CD4-positive, alpha-beta T cell treated with Interleukin-10 for 1 hour (primary cell): ENCODE results near the gene KRTAP21-2.
"Not testable (repeated sequence)": the region's sequence is repeated elsewhere in the genome, so short reads cannot be mapped to it uniquely, and the experiment has no call there.

Source experiments
- DNase-seq: peaks from one replicate; pipeline ENCODE4 v3.0.0-alpha.2; 2020

Gene KRTAP21-2

DNA sequence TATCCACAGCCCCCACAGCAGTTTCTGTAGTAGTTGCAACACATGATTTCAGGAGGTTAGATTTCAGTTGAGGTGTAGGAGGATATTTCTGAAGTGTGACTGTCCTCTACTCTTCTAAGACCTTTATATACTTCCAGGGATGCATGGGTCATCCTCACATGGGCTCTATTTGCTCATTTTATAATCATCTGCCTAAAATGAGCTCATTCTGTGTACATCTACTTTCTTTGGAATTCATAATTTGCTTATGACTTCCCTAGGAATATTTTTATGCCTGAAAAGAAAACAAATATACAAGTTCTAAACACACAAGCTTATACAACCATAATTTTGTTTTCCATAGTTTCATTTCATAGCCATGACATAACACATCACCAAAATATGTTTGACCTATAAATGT, at the start of gene KRTAP21-2:
TSS of gene KRTAP21-2 (minus strand) at position 101 of the 400 bp plus-strand sequence. CDS start at position 44, 57 bp downstream.
- no peak for DNase-seq

- DNase-seq = no peak
These were observed 46.7 kb upstream of the KRTAP21-2 start for GRCh38 chr21:30793581-30794314.

DNA sequence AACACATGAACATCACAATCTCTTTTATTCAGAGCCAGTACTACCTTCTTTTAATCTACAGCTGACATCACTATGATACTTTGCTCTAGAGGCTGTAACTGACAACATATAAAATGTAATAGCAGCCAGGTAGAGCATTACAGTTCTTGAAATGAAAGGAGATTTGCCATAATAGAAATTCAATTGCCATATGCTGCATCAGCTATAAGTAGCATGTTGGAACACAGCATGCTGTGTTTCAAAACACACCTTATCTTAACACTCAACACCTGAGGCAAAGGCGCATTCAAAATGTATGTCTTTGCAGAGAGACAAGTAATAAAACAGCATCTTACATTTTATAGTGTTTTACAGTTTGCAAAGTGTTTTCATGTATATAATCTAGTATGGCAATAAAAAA, 32.2 kb upstream of the KRTAP21-2 start:
- no peak for DNase-seq

- DNase-seq = no peak
These were observed 22.8 kb upstream of the KRTAP21-2 start for GRCh38 chr21:30769724-30770431.

DNA sequence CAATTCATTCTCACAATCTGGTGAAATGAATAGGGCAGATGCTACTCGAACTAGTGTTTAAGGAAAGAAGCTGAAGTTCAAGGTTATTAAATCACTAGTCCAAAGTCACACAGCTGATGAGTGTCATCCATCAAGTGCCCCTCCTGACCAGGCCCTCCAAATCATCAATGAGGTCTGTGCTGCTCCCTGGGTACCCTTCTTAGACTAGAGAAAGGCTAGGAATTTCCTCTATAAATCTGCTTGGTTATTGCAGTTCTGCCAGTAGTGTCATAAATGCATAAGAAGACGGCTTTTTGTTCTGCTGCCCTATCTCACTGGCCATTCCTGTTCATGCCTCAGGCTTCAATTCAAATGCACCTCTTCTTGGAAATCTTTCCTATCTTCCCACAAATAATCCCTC, 13.7 kb upstream of the KRTAP21-2 start:
- no peak for DNase-seq

- no peak for DNase-seq
These were observed 11.2 kb upstream of the KRTAP21-2 start for GRCh38 chr21:30758306-30758705.

DNA sequence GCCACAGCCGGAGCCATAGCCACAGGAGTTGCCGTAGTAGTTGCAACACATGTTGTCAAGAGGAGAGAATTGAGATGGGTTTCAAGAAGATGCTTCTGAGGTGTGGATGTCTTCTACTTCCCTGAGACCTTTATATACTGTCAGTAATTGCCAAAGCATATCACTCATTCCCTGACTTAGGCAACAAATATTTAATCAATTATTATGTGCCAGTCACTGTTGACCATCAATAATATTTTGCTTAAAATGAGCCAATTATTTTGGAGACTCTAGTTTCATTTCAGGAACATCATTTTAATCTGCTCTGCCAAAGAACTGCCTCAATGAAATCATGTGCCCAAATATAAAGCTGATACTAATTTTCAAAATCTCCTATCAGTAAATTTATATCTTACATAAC, 8.3 kb upstream of the KRTAP21-2 start, which contains the start of gene KRTAP21-1:
TSS of gene KRTAP21-1 (minus strand) at position 101 of the 400 bp plus-strand sequence. CDS start at position 51, 50 bp downstream.
- DNase-seq = not testable (repeated sequence)

GRCh38 chr21:30740462-30740861, 6.6 kb downstream of the KRTAP21-2 start:
- DNase-seq = no peak

GRCh38 chr21:30733026-30733425, 14.0 kb downstream of the KRTAP21-2 start:
- no peak for DNase-seq

- DNase-seq = no peak
These were observed 20.3 kb downstream of the KRTAP21-2 start for GRCh38 chr21:30726726-30727125.

DNA sequence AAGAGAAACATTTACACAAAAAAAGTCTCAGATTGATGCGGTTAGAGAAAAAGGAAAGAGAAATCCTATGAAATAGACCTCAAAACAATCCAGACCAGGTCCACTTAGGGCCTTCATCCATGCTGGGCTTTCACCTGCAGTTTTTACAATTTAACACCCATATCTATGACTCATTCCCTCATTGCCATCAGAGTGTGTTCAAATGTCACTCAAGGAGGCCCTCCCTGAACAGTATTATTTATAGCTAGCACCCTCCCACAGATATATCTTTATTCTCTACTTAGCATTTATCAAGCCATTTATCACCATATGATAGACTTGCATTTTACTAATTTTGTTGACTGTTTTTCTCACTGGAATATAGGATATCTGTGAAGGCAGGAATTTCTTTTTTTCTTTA, 27.7 kb downstream of the KRTAP21-2 start:
- DNase-seq = no peak

DNA sequence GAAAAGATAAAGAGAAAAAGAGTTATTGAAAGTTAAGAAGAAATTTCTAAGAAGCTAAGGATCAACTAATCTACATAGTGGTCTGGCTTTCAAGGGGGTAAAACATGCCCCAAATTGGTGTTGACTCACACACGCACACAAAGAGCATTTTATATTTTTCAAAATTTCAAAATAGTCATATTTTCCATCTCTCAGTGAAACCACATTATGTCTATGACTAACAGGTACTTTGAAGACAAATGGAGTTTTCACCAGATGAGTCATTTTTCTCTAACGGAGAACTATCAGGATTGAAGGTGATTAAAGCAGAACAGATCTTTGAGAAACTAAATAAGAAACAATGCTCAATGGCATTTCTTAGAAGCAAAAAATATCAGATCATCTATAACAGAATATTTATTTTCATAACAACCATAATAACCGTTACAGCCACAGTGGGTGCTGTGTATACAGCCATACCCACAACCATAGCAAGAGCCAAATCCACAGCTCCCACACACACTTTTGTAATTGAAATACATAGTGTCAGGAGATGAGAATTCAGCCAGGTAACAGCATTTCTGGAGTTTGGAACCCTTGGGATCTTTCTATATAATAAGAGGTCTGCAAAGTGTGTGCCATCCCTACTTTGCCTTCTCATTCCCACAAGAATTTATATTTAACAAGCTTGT, 28.7 kb downstream of the KRTAP21-2 start, which contains the start of gene KRTAP21-3:
TSS of gene KRTAP21-3 (minus strand) at position 539 of the 671 bp plus-strand sequence. CDS start at position 521, 18 bp downstream.
- no peak for DNase-seq

GRCh38 chr21:30717105-30717504, 30.0 kb downstream of the KRTAP21-2 start:
- no peak for DNase-seq

DNA sequence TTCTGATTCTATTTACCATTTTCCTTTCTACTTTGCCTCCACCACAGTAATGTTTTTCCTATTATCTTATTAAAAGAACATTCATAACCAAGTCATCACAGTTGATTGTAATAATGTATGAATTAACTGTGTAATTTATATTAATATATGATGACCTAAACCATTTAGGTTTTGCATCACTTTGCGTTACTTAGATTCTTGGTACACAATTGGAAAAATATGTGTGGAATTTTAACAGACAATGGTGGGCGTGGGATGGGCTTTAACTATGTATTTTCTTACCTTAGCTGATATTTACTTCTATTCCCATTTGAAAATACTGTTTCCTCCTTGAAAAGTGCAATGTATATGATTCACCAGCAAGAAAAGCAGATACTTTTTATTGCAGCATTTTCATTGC, 32.1 kb downstream of the KRTAP21-2 start:
- DNase-seq = no peak

DNA sequence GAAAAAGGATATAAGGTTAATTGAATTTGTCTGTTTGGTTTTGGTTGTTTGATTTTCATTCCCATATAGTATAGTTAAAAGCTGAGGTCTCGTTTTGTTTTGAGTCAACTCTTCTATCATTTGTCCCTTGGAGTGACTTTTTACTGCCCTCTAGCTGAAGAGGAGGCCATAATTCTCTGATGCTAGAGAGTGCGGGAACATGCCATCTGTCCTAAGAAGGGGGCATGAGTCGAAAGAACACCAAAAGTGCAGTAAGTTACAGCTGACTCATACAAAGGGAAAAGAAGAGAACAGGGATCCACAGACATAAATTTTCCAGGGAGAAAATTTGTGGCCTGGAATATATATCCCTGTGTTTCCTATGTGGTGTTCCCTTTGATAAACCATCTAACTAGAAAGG, 32.6 kb downstream of the KRTAP21-2 start:
- no peak for DNase-seq

DNA sequence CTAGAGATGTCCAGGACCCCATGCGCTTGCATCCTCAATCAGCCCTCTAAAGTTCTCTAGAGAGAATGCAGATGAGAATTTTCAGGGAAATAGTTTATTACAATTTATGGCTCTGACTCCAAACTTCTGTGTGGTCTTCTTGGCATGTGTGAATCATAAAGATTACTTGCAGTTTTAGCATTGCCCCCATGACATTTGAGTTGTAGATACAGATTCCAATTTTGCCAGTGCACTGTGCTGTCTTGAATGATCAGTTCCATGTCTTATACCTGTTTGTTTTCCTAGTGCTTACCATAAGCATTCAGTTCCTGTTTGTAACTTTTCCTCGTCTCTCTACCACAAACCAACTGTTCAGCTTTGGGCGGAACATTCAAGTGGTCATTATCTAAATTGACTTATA, 33.3 kb downstream of the KRTAP21-2 start:
- DNase-seq = no peak

DNA sequence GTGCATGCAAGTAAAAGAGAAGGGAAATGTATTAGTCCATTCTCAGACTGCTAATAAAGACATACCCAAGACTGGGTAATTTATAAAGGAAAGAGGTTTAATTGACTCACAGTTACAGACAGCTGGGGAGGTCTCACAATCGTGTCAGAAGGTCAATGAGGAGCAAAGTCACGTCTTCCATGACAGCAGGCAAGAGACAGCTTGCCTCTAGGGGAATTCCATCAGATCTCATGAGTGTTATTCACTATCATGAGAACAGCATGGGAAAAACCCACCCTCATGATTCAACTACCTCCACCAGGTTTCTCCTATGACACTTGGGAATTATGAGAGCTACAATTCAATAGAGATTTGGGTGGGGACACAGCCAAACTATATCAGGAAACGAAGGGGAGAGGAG, 36.6 kb downstream of the KRTAP21-2 start:
- no peak for DNase-seq

GRCh38 chr21:30707409-30707808, 39.6 kb downstream of the KRTAP21-2 start:
- no peak for DNase-seq
